Measurements from ENCODE around the gene S100A13.
"Not testable (repeated sequence)": the region's sequence is repeated elsewhere in the genome, so short reads cannot be mapped to it uniquely, and the experiment has no call there.

S100A13 gene

GRCh38 chr1:153598309-153599172 lies 28.8 kb downstream of the S100A13 start:
- DNase-seq: peak; percentile 25

DNA sequence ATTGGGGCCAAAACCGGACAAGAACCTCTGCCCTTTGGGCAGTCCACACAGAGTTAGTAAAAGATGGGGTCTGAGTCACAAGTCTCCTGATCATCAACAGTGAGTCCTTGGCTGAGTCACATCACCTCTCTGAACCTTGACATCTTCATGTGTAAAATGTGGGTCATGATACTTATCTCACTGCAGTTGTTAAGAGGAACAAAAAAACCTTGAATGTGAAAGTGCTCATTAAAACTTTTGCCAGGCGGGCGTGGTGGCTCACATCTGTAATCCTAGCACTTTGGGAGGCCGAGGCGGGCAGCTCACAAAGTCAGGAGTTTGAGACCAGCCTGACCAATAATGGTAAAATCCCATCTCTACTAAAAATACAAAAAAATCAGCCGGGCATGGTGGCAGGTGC lies 30.1 kb downstream of the S100A13 start:
- DNase-seq: no peak

- DNase-seq: no peak
Observed at GRCh38 chr1:153592748-153593147, 34.6 kb downstream of the S100A13 start.

DNA sequence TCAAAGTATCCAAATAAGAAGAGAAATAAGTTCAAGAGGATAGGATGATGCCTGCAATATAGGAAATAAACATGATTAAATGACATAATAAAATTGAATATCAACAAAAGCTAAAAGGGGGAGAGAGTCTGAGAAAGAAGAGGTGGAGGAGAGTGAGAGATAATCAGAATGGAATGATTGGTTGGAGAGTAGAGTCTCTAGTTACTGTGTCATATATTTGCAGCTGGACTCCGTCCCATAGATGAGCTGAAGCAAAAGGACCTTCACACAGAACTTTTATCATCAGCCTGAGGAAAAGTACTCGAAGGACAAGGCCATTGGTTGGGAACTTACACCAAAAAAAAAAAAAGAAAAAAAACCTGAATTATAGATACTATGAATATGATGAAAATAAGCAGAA lies 38.8 kb downstream of the S100A13 start:
- DNase-seq: no peak

DNA sequence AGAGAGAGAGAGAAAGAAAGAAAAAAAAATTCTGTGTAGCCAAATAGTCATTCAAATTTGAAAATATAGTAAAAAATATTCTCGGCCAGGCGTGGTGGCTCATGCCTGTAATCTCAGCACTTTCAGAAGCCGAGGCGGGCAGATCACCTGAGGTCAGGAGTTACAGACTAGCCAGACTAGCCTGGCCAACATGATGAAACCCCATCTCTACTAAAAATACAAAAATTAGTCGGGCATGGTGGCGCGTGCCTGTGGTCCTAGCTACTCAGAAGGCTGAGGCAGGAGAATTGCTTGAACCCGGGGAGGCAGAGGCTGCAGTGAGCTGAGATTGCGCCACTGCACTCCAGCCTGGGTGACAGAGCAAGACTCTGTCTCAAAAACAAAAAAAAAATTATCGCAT lies 39.3 kb downstream of the S100A13 start:
- not testable (repeated sequence) for DNase-seq

GRCh38 chr1:153587314-153587713 lies 40.0 kb downstream of the S100A13 start:
- no peak for DNase-seq

- no peak for DNase-seq
Observed at GRCh38 chr1:153586347-153586746, 41.0 kb downstream of the S100A13 start.

GRCh38 chr1:153585006-153585405 lies 42.3 kb downstream of the S100A13 start:
- no peak for DNase-seq

DNA sequence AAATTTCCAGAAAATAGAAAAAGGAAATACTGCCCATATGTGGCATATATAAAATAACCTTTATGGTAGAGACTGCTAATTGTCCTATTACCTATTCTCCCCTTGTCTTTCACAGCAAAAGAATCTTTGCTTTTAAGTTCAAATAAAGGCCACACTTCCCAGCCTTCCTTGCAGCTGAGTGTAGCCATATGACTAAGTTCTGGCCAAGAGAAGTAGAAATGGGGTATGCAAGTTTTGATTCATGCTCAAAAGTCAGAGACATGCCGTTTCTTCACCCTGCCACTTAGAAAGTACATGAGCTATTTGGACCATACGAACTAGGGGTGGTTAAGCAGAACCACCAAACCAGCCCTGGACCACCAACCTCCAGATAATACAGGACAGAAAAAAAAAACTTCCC lies 43.3 kb downstream of the S100A13 start:
- no peak for DNase-seq

DNA sequence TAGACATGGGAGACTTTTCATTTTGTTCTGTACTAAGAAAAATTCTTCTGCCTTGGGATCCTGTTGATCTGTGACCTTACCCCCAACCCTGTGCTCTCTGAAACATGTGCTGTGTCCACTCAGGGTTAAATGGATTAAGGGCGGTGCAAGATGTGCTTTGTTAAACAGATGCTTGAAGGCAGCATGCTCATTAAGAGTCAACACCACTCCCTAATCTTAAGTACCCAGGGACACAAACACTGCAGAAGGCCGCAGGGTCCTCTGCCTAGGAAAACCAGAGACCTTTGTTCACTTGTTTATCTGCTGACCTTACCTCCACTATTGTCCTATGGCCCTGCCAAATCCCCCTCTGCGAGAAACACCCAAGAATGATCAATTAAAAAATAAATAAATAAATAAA lies 43.8 kb downstream of the S100A13 start:
- not testable (repeated sequence) for DNase-seq

GRCh38 chr1:153582836-153583235 lies 44.5 kb downstream of the S100A13 start:
- not testable (repeated sequence) for DNase-seq

- DNase-seq: no peak
Observed at GRCh38 chr1:153578936-153579335, 48.4 kb downstream of the S100A13 start.

DNA sequence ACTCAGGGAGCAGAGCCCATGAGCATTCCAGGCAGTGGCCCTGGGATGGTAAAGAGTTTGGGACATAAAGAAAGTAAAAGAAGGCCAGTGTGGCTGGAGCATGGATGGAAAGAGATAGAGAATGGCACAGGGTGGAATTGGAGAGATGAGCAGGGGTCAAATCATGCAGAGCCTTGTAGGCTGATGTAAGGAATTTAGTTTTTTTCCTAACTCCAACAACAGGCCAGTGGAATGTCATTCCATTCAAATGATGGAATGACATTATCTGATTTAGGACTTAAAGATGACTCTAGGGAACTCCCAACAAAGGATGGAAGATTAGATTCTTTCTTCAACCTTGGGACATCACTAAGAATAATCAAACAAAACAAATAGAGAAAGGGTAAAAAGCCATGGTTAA lies 48.8 kb downstream of the S100A13 start:
- no peak for DNase-seq

- DNase-seq: no peak
Observed at GRCh38 chr1:153577624-153578051, 49.7 kb downstream of the S100A13 start.

- DNase-seq: no peak
Observed at GRCh38 chr1:153577138-153577537, 50.2 kb downstream of the S100A13 start.

DNA sequence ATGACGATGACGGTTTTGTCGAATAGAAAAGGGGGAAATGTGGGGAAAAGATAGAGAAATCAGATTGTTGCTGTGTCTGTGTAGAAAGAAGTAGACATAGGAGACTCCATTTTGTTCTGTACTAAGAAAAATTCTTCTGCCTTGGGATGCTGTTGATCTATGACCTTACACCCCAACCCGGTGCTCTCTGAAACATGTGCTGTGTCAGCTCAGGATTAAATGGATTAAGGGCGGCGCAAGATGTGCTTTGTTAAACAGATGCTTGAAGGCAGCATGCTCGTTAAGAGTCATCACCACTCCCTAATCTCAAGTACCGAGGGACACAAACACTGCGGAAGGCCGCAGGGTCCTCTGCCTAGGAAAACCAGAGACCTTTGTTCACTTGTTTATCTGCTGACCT lies 51.8 kb downstream of the S100A13 start:
- DNase-seq: not testable (repeated sequence)

DNA sequence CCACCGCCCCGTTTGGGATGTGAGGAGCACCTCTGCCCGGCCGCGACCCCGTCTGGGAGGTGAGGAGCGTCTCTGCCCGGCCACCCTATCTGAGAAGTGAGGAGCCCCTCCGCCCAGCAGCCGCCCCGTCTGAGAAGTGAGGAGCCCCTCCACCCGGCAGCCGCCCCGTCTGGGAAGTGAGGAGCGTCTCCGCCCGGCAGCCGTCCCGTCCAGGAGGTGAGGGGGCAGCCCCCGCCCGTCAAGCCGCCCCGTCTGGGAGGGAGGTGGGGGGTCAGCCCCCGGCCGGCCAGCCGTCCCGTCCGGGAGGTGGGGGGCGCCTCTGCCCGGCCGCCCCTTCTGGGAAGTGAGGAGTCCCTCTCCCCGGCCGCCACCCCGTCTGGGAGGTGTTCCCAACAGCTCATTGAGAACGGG lies 52.2 kb downstream of the S100A13 start:
- DNase-seq: not testable (repeated sequence)

DNA sequence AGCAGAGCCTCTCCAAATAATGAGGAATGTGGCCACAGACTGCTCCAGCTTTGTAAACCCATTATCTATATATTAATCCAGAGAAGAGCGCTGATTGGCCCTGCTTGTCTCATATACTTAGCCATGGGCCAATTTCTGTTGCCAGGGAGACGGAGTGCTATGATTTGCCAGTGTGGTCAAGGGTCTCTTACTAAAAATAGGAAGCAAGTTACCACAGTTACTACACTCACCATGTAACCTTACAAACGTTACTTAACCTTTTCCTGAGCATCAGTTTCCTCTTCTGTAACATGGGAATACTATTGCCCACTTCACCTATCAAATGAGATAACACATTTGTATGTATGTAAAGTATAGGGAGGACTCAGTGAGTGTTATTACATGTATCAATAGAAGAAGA lies 54.0 kb downstream of the S100A13 start:
- DNase-seq: no peak

GRCh38 chr1:153572569-153573015 lies 54.7 kb downstream of the S100A13 start:
- DNase-seq: no peak

- DNase-seq: no peak
Observed at GRCh38 chr1:153571706-153572105, 55.6 kb downstream of the S100A13 start.

- no peak for DNase-seq
Observed at GRCh38 chr1:153570874-153571273, 56.4 kb downstream of the S100A13 start.

- no peak for DNase-seq
Observed at GRCh38 chr1:153569465-153569864, 57.8 kb downstream of the S100A13 start.
